SH-SY5Y (cell line): ENCODE results near the gene VTI1A.

Source experiments
- GATA2 ChIP-seq: IDR thresholded peaks from 2 replicates; pipeline ENCODE4 v1.6.1; 2011; ENCODE audit warnings: mild to moderate bottlenecking, low read depth, low read length
- GATA3 ChIP-seq: IDR thresholded peaks from 2 replicates; pipeline ENCODE4 v1.6.1; 2011; ENCODE audit warnings: low read depth, mild to moderate bottlenecking, low read length, moderate library complexity

Gene VTI1A

DNA sequence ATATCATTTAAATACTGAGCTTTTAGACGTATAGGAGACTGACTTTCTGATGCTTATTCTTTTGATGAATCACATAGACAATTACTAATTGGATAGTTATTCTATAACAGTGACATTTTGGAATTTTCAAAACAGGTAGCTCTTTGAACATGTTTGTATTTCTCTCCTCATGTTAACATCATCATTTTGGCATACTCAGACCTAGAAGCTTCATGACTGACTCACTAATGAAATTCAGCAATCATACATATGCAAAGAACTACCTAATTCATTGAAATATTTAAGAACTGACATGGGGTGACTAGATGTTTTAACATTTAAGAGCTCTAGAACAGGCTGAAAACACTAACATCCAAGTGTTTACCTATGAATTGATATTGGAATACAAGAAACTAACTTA lies 192.3 kb downstream of the VTI1A start:
- TF ChIP-seq GATA3 (no peak), GATA2 (no peak)

- TF ChIP-seq GATA3 (no peak), GATA2 (no peak)
Measured at GRCh38 chr10:112640638-112641037, 193.6 kb downstream of the VTI1A start.

DNA sequence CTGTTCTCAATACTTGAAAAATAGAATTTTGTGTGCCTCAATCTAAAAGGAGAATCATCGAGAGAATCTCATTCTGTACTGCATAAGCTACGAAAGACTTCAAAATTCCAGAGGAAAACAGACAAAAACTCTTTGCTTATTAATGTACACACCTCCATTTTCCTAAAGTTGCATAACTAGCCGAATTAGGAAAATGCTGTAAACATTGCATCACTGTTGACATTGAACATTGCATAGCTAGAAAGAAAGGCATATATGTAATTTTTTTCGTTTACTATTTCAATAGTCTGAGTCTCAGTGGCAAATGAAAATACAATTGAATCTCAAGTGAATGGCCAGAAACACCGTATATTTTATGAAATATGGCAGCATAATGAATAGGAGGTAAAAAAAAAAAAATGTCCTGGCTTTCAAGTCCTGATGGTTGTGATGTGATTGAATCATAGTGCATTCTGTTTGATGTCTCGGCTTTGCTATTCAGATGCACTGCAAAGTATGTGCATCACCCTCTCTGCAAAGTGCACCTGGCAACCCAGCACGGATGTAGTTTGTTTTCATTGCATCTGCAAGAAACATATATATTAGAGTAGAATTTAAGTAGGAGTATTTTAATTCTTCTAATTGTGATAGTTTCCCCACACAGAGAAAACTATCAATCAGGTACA lies 196.7 kb downstream of the VTI1A start:
- TF ChIP-seq GATA2 (no peak), GATA3 (no peak)

DNA sequence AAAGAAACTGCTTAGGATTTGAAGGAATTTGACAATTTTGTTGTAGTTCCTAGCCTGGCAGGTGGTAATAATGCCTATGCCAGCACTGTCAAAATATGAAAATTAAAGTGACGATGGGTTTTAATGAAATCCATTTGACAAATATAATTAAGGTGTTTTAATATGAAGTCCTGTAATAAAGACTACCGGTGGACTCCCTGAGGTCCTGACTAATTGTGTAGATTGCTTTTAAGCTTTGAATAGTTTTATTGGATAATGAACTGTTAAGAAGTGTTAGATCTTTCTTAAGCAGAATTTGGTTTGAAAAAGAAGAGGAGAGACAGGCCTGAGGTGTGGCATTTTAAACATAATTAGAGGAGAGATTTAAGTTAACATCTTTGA lies 197.2 kb downstream of the VTI1A start:
- TF ChIP-seq GATA3 (no peak), GATA2 (no peak)

DNA sequence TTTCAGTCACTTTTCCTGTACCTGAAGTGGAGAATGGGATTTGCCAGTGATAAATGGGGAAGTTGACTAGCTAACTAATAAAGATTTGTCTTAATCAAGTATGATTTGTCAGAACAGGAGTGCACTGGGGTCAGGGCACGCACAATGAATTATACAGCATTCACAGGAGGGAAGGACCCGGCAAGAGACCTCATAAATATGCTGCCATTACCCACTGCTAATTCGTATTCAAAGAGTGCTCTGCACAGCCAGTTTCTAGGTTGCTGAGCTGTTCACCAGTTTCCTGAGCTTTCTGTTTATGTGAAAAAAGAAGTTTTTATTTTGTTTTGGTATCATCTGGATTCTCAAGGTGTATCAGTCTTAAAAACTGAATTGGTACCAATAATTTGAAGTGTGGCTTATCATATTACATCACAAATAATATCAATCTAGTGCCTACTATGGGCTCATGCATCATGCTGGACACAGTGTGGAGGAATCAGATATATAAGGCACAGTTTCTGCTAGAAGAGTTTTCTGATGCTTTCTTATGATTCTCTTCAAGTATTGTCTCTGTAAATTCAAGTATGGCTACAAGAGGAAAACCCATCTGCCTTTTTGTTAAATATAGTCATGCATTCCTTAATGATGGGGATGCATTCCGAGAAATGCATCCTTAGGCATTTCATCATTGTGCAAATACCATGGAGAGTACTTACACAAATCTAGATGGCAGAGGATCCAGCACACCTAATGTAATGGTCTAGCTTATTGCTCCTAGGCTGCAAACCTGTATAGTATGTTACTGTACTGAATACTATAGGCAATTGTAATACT lies 202.2 kb downstream of the VTI1A start:
- TF ChIP-seq GATA2 (no peak), GATA3 (no peak)

GRCh38 chr10:112649822-112650152 lies 202.8 kb downstream of the VTI1A start:
- TF ChIP-seq GATA2: no peak
- TF ChIP-seq GATA3: no peak

DNA sequence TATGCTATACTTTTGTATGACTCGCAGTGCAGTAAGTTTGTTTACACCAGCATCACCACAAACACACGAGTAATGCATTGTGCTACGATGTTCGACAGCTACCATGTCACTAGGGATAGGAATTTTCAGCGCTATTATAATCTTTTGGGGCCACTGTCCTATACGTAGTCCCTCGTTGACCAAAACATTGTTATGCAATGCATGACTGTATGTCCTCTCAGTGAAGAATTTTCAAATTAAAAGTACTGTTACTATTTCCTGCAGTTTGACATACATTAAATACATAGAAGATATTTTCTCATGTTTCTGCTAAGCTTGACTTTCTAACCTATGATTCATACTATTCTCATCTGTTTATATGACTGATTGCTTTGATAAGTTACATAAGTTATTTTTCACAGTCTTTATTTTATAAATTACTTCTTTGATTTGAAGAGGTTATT lies 203.6 kb downstream of the VTI1A start:
- TF ChIP-seq GATA3 (no peak), GATA2 (no peak)

- TF ChIP-seq GATA2 (no peak), GATA3 (no peak)
Measured at GRCh38 chr10:112653215-112653614, 206.2 kb downstream of the VTI1A start.

- TF ChIP-seq GATA3 (no peak), GATA2 (no peak)
Measured at GRCh38 chr10:112653851-112654250, 206.8 kb downstream of the VTI1A start.

- TF ChIP-seq GATA3: no peak
- no peak for TF ChIP-seq GATA2
Measured at GRCh38 chr10:112654794-112655193, 207.8 kb downstream of the VTI1A start.

- TF ChIP-seq GATA2: no peak
- no peak for TF ChIP-seq GATA3
Measured at GRCh38 chr10:112655722-112656121, 208.7 kb downstream of the VTI1A start.

- TF ChIP-seq GATA2 (no peak), GATA3 (no peak)
Measured at GRCh38 chr10:112658465-112658864, 211.4 kb downstream of the VTI1A start.

- no peak for TF ChIP-seq GATA2
- TF ChIP-seq GATA3: no peak
Measured at GRCh38 chr10:112658900-112659638, 212.1 kb downstream of the VTI1A start.
